ENCODE measurements around the gene FYN.

The FYN gene

GRCh38 chr6:111673937-111674336 is 199.3 kb downstream of the FYN start:
- no peak for DNase-seq

DNA sequence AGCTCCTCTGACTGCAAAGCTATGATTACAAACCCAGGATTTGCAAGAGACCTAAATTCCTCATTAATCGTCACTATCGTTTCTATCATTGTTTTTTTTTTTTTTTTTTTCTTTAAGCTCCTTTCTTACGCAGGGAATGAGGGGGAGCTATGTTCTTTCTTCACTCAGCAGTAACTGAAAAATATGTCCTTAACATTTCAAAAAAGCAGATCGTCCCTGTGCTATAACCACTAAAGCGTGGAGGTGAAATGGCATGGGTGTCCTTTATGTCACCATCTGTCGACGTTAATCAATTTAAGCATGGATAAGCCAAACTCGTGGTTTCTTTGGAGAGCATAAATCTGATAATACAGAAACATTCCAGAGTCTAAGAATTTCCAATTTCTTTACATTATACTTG is 199.7 kb downstream of the FYN start:
- DNase-seq, result no peak

- DNase-seq, result no peak
Measured at GRCh38 chr6:111672761-111673450, 200.3 kb downstream of the FYN start.

DNA sequence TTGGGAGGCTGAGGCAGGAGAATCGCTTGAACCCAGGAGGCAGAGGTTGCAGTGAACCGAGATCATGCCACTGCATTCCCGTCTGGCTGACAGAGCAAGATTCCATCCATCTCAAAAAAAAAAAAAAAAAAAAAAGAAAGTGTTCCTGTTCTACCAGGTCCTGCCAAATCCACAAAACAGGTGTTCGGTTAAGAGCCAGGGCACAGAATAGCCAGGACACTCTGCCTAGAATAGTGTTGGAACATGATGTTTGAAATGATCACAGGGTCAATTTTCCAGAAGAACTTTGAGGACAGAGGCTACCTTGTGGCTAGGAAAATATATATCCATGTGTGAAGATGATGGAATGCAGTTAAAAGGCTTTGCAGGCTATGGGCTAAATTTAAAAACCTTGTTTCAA is 203.9 kb downstream of the FYN start:
- no peak for DNase-seq

GRCh38 chr6:111668410-111668809 is 204.8 kb downstream of the FYN start:
- DNase-seq, result no peak

DNA sequence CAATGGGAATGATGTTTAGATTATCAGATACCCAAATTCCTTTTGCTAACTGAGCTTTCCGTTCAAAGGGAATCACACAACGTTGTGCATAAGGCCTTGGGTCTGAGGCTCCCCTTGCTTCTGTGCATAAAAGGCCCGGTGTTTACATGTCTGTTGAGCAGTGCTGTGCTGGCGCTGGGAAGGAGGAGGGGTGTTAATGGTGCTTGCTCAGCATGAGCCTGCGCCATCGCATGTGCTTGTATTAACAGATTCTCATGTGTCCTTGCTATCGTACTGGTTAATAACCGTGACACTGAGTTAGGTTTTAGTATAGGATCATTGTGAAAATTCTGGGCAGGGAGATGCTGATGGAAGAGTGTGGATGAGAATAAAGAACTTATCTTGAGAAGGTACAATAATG is 205.3 kb downstream of the FYN start:
- no peak for DNase-seq

- no peak for DNase-seq
Measured at GRCh38 chr6:111666847-111667246, 206.4 kb downstream of the FYN start.

GRCh38 chr6:111664565-111665030 is 208.7 kb downstream of the FYN start:
- no peak for DNase-seq

DNA sequence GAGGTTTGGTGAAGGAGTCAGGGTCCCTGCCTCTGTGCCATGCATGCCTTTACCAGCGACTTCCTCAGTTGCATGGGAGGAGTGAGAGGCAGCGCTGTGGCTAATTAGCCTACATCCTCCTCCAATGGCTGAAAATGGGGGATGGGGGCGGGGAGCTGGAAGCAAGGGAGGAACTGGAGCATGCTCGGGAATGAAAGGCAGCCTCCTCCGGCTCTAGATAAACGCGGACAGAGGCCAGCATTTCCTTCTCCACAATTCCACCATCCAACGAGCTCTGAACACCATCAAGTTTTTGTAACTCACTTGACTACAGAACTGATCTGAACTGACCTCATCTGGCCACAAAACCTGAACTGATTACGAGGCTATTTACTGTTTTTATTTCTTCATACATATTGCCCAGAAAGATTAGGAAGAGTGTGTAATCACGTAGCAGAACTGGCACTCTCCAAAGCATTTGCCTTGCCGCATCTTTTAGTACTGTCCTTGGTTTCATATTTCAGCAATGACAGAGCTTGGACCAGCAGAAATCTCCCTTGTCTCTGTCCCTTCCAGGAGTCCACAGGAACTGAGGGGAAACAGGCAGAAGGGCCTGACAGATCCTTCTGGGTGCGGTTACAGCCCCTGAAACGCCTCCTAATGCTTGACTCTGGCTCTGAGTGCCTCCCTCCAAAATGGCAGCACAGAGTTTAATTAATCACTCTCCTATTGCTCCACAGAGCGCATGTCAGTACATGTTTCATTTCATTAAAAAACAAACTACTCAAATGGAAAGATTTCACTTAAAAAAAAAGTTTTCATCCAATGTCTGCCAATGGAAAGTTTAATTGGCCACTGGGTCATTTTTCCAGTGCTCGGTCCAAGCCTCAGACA is 209.3 kb downstream of the FYN start:
- DNase-seq, result no peak

DNA sequence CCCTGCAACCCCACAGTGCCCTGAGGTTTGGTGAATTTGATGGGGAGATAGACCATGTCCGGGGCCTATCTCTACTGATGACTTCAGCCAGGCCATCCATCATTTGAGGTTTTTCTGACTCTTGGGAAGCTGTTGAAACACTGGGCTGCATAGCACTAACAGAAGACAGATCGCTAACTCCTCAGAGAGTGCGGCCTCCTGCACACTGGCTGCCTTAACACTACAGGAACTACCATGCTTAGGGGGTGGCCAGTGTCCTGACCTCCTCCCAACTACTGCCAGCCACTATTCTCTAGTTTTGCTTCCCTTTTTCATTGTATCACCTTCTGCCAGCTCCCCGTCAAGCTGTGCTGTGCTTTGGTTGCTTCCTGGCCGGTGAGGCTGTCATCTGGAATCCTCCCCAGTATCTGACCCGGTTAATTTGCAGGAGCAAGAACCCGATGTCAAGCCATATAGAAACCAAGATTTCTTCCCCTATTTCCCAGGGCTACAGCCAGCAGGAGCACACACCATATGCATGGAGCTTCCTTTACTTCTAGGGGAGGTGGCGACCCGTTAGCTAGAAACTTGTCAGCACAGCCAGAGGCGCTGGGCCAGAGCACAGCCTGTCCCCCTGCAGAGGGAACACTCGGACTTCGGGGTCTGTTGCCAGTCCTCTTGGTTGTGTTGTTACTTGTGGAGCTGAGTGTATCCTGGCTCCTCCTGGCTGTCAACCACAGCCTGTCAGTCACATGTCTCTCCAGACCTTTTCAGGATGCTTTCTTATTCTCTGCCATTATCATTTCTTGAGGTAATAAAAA is 210.3 kb downstream of the FYN start:
- no peak for DNase-seq

GRCh38 chr6:111662072-111662793 is 211.0 kb downstream of the FYN start:
- DNase-seq, result no peak

DNA sequence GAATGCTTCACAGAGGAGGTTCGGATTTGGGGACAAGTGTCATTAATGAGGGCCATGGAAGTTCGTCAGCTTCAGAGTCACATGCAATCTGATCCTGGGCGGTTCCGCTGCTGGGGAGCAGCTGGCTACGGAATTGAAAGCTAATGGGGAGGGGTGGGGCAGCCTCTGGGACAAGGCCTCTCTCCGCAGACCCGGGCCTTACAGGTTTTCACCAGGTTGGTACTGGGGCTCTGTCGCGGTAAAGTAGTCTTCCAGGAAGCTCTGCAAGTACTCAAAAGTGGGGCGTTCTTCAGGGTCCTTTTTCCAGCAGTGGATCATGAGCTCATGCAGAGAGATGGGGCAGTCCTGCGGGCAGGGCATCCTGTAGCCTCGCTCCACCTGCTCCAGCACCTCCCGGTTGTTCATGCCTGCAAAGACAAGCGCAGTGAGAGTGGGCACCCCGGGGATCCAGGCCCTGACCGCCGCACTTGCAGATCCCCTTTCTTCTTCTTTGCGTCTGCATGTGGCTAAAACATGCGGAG is 211.7 kb downstream of the FYN start:
- no peak for DNase-seq

DNA sequence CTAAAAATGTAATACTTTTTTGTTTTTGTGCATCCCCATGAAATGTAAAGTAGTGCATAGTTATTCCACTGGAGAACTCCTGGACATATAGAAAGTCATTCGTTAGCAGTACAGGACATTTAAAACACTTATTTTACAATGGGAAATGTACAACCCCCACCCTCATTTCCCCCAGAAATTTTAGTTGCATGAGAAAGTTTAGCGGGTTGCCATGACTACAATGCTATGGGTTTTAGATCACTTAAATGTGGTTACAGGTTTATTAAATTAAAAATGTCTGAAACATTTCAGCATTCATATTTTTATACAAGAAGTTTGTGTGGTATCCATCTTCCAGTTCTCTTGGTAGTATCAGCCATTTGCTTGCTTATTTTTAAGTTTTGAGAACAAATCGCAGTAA is 212.7 kb downstream of the FYN start:
- DNase-seq, result no peak

DNA sequence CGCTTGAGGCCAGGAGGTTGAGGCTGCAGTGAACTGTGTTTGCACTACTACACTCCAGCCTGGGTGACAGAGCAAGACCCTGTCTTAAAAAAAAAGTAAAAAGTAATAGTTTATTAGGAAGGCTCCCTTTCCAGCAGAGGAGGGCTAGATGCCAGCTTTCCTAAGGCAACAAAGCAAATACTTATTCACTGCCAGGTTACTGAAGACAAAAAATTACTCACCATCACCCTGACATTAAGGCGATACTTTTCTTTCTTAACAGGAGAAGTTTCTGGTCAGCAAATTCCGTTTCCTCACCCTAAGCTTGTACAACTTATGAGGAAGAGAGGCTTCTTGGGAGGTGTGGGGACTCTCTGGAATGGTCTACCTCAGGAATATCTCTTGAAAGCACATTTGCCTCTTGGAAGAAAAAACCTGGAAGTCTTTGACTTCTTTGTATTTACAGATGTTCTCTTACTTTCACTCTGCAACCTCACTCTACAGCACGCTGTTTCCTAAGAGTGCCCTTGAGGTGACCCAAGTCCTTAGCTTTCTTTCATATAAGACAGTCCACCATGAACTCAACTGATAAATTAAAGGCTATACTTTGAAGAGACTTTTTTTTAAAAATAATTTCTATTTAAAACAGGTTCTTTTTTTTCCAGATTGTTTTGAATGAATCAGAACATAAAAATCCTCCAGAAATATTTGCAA is 214.6 kb downstream of the FYN start:
- no peak for DNase-seq

DNA sequence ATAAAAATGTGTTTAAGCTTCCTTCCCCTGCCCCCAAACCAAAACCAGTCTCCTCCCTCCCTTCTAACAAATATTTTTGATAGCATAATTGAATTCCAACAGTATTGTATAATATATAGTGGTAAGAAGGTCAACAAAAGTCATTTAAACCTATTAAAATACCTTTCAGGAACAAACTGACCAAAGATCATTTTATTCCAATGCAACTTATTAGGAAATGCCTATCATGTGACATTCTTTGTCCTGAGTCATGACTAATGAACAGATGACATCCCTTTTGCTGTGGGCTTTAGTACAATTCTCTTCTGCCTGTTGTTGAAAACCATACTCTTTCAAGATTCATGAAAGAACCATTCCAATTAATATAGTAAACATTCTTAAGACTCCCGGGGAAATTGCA is 216.1 kb downstream of the FYN start:
- DNase-seq, result no peak

DNA sequence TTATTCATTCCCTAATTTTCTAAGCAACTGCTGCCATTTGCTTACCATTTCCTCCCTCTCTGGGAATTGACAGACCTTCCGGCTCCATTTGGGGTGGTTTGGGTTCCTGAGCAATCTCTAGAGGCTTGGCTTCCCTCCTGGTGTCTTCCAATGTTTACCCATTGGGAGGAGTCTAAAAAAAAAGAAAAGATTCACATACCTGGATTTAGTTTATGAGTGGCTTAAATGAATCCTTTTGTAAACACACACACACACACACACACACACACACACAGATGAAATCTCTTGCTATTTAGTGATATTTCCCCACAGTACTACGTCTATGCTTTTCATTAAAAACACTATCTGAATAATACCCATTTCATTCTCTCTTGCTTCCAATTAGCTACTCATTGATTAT is 219.3 kb downstream of the FYN start:
- no peak for DNase-seq

- DNase-seq, result no peak
Measured at GRCh38 chr6:111653434-111653833, 219.8 kb downstream of the FYN start.

GRCh38 chr6:111652156-111652555 is 221.1 kb downstream of the FYN start:
- no peak for DNase-seq

GRCh38 chr6:111651185-111652034 is 221.8 kb downstream of the FYN start:
- DNase-seq, result no peak

DNA sequence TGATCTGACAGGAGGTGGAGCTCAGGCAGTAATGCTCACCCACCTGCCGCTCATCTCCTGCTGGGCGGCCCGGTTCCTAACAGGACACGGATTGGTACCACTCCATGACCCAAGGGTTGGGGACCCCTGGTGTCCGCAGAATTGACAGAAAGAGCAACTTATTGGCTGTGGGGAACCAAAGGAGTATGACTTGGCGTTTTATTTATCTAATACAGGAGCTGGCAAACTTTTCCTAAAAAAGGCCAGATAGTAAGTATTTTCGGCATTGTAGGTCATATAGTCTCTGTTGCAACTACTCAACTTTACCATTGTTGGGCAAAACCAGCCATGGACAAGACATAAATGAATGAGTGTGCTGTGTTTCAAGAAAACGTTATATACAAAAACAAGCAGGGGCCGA is 223.2 kb downstream of the FYN start:
- DNase-seq, result no peak

DNA sequence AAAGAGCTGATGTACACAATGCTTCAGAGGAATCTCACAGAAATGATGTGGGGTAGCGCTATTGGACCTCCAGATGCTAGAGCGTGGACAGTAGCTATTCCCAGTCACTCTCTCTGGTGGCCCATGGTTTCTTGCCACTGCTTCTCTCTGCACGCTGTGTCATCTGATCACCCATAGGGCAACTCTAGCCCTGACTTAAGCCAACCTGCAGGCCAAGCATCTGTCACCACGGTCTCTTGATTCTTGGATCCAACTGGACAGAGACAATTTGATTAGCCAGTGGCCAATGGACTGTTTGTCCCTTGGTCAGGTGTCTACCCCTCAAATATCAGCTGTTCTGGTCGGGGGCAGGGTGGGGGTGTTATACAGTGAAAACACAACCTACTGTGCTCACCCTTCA is 225.2 kb downstream of the FYN start:
- no peak for DNase-seq
